ENCODE measurements around the gene U2SURP.
A peak's percentile ranks its signal among the peaks of the same experiment; 100 is the strongest.
"Not testable (repeated sequence)": the region's sequence is repeated elsewhere in the genome, so short reads cannot be mapped to it uniquely, and the experiment has no call there.

The U2SURP gene

GRCh38 chr3:143064777-143065176, 63.4 kb downstream of the U2SURP start:
- TF ChIP-seq CTCF (IDR thresholded peaks at IDR 0.05; ENCODE audit: low read depth, low read length) = no peak
- DNase-seq (ENCODE audit: extremely low read depth, low read depth) = no peak

- no peak for DNase-seq (ENCODE audit: extremely low read depth, low read depth)
- TF ChIP-seq CTCF (IDR thresholded peaks at IDR 0.05; ENCODE audit: low read depth, low read length) = no peak
These were observed 64.0 kb downstream of the U2SURP start for GRCh38 chr3:143065364-143065763.

- TF ChIP-seq CTCF (IDR thresholded peaks at IDR 0.05; ENCODE audit: low read depth, low read length) = no peak
- DNase-seq (ENCODE audit: extremely low read depth, low read depth) = no peak
These were observed 64.7 kb downstream of the U2SURP start for GRCh38 chr3:143066033-143066432.

- no peak for TF ChIP-seq CTCF (IDR thresholded peaks at IDR 0.05; ENCODE audit: low read depth, low read length)
- no peak for DNase-seq (ENCODE audit: extremely low read depth, low read depth)
These were observed 65.8 kb downstream of the U2SURP start for GRCh38 chr3:143067201-143067600.

- no peak for TF ChIP-seq CTCF (IDR thresholded peaks at IDR 0.05; ENCODE audit: low read depth, low read length)
These were observed 66.7 kb downstream of the U2SURP start for GRCh38 chr3:143068059-143068458.

GRCh38 chr3:143070977-143071551, 69.7 kb downstream of the U2SURP start:
- peak; percentile 8; the same call in 1 of the 2 replicates for TF ChIP-seq CTCF (IDR thresholded peaks at IDR 0.05; ENCODE audit: low read depth, low read length)
- peak; percentile 65 for DNase-seq (ENCODE audit: extremely low read depth, low read depth)

More at GRCh38 chr3:143068059-143068458, 66.7 kb downstream of the U2SURP start:
- DNase-seq (ENCODE audit: extremely low read depth, low read depth) = no peak

- TF ChIP-seq CTCF (IDR thresholded peaks at IDR 0.05; ENCODE audit: low read depth, low read length) = no peak
- no peak for DNase-seq (ENCODE audit: extremely low read depth, low read depth)
These were observed 70.4 kb downstream of the U2SURP start for GRCh38 chr3:143071776-143072175.

GRCh38 chr3:143072298-143073020, 71.1 kb downstream of the U2SURP start:
- DNase-seq (ENCODE audit: extremely low read depth, low read depth) = not testable (repeated sequence)

GRCh38 chr3:143073541-143073940, 72.2 kb downstream of the U2SURP start:
- not testable (repeated sequence) for DNase-seq (ENCODE audit: extremely low read depth, low read depth)

- not testable (repeated sequence) for DNase-seq (ENCODE audit: extremely low read depth, low read depth)
These were observed 72.6 kb downstream of the U2SURP start for GRCh38 chr3:143073983-143074382.

All from AG09319 (cell line).